GM19468 (cell line): ENCODE results near the gene OBSCN.
"Not testable (repeated sequence)": the region's sequence is repeated elsewhere in the genome, so short reads cannot be mapped to it uniquely, and the experiment has no call there.

Experiments
- ATAC-seq: cut with Tn5 transposase; IDR thresholded peaks from one replicate; pipeline ENCODE4 v1.9.1; 2021; ENCODE audit warnings: mild to moderate bottlenecking, moderate library complexity, moderate number of reproducible peaks; ENCODE audit not compliant: unreplicated experiment; ENCODE audit errors: extremely low read depth

The OBSCN gene

GRCh38 chr1:228168563-228169270 is 39.1 kb upstream of the OBSCN start:
- ATAC-seq = no peak

GRCh38 chr1:228169345-228169744 is 38.5 kb upstream of the OBSCN start:
- ATAC-seq = no peak

GRCh38 chr1:228170666-228171065 is 37.2 kb upstream of the OBSCN start:
- ATAC-seq = no peak

GRCh38 chr1:228171221-228171891 is 36.5 kb upstream of the OBSCN start:
- no peak for ATAC-seq

GRCh38 chr1:228172591-228173527 is 35.0 kb upstream of the OBSCN start:
- ATAC-seq = no peak

- ATAC-seq = not testable (repeated sequence)
Observed at GRCh38 chr1:228173528-228174481, 34.0 kb upstream of the OBSCN start.

GRCh38 chr1:228174482-228175315 is 33.1 kb upstream of the OBSCN start:
- no peak for ATAC-seq

- no peak for ATAC-seq
Observed at GRCh38 chr1:228175316-228176023, 32.4 kb upstream of the OBSCN start.

GRCh38 chr1:228176024-228176395 is 31.8 kb upstream of the OBSCN start:
- ATAC-seq = no peak

- ATAC-seq = no peak
Observed at GRCh38 chr1:228176461-228177182, 31.2 kb upstream of the OBSCN start.

GRCh38 chr1:228177183-228177475 is 30.7 kb upstream of the OBSCN start:
- no peak for ATAC-seq

GRCh38 chr1:228177721-228178710 is 29.8 kb upstream of the OBSCN start:
- no peak for ATAC-seq

- no peak for ATAC-seq
Observed at GRCh38 chr1:228178737-228179684, 28.8 kb upstream of the OBSCN start.

- no peak for ATAC-seq
Observed at GRCh38 chr1:228180271-228180958, 27.4 kb upstream of the OBSCN start.
